T-helper 2 cell (primary cell): Measurements from ENCODE around the gene FIZ1.
A peak's percentile ranks its signal among the peaks of the same experiment; 100 is the strongest.

Experiments used
- DNase-seq, 5 experiments: peaks; one replicate each; pipeline versions ENCODE4 v3.0.0 to v3.0.0-alpha.2; 2012 to 2022

The FIZ1 gene

DNA sequence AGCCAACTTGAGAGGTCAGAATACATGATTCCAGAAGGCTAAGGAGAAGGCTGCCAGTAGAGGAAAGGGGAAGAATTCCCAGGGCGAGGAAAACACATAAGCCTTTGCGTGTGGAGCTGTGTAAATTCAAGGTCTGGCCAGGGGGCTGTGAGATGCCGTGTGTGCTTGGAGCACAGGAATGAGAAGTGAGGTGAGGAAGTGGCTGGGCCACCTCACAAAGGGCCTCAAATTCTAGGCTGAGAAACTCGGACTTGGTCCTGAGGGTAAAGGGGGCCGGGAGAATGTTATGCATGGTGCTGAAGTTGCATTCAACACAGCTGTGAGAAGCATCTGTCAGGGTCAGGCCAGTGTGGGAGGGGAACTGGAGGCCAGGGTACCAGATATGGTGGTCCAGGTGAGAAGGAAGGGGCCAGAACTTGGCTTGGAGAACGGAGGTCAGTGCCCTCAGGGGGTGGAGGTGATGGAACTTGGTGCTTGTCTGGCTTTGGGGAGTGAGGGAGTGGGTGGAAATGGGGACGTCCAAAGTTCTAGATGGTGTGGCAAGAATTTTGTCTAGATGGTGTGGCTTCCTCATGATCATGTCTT, 36.6 kb upstream of the FIZ1 start:
- DNase-seq, result no peak

DNA sequence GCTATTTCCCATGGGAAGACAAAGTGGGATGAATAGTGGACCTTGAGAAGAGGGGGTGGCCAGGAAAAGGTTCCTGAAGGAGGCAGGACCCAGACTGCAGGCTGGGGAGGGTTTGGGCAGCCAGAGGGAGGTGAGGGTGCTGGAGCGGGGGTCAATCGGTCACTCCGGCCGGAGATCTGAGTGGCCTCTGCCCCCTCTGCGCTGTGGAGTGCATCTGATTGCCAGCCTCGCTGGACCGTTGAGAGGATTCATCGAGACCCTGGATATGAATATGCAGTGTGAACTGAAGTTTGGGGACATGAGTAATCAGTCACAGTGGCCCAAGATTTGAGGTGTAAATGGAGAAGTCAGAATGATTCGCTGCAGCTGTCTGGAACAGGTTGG, 36.0 kb upstream of the FIZ1 start:
- DNase-seq, result no peak

DNA sequence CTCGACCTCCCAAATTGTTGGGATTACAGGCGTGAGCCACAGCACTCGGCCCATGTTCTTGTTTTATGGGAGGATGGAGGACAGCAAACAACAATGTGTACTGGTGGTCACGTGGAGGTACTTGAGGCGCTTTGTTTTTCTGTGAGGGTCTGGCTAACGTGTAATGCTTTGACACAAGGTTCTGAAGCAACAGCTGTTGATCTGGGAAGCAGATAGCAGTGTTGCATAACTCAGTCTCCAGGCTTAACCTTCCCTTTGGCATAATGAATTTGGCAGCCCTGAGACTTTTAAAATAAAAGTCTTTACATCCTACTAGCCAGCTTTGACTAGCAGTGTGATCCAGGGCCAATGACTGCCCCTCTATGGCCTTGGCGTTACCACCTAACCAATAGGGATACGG, 34.5 kb upstream of the FIZ1 start:
- no peak for DNase-seq

DNA sequence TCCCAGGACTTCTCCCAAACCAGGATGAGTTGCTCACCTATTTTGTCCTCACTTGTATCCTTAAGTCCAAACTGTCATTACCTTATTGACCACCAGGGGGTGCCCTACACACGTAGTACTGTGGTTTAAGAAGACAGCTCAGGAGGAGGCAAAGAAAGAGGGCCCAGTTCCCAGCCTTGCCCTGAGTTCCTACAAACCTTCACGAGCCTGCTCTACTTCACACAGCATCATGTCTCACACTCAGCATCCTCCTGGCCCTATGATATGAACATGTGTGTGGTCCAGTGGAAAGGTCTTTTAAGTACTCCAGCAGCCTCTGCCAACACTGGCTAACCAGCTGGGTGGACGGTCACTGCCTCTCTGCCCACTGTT, 33.1 kb upstream of the FIZ1 start:
- peak in 4 of 5 experiments; percentile 78 to 91 (median 78) for DNase-seq

DNA sequence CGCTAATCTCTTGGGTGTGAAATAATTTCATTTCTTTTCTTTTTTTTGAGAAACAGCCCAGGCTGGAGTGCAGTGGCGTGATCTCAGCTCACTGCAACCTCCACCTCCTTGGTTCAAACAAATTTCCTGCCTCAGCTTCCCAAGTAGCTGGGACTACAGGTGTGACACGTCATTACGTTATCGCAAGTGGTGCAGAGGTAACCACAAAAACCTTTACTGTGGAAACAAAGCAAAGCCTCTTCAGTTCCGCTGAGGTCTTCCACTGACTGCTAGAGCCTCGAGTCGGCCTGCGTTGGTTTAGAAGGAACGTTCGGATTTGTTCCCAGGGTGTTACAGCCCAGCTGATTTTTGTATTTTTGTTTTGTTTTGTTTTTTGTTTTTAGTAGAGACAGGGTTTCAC, 27.0 kb upstream of the FIZ1 start:
- DNase-seq, result peak in 3 of 5 experiments; percentile 59 to 94 (median 83)

DNA sequence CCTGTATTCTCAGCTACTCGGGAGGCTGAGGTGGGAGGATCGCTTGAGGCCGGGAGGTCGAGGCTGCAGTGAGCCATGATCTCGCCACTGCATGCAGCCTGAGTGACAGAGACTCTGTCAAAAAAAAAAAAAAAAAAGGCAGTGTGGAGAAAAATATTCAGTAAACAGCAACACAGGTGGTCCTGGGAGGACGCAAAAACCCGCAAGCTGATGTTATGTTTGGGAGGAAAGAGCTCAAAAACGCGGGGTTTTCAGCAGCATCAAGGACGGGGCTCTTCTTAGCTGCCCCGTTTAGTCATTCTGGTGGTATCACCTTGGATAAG, 25.6 kb upstream of the FIZ1 start:
- no peak for DNase-seq

DNA sequence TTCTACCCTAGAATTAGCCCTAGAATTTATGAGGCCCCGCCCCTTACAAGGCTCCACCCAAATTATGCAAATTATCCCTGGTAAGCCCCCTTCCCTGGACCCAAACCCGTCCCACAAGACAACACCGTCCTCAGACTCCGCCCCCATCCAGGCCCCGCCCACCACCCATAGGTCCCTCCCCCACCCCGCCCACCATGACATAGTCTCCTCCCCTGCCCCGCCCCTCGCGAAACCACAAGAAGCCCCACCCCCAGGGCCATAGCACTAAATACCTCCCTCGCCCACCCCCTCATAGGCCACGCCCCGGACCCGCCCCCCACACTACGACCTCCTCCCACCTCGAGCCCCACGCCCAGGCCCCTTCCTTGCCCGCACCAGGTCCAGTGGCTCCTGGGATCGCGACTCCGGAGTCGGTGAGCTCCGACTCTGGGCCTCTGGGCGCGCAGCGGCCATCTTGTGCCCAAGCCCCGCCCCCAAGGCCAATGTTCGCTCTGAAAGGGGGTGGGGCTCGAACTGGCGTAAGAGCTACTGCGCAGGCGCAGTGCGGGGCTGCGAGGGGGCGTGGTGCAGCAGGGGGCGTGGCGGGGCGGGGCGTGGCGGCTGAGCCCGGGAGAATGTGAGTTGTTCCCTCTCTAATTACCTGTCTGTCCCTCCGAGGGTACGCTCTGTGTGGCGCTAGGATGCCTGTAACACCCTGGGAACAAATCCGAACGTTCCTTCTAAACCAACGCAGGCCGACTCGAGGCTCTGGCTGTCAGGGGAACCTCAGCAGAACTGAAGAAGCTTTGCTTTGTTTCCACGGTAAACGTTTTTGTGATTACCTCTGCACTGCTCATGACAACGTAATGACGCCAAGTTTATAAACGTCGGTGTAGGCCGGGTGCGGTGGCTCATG, 25.0 kb upstream of the FIZ1 start, which contains the start of gene ZNF784:
ZNF784 (minus strand) TSS at position 458 of the 895 bp plus-strand sequence; CDS start at position 453, 5 bp downstream.
- peak; percentile 88 to 92 (median 90) for DNase-seq

DNA sequence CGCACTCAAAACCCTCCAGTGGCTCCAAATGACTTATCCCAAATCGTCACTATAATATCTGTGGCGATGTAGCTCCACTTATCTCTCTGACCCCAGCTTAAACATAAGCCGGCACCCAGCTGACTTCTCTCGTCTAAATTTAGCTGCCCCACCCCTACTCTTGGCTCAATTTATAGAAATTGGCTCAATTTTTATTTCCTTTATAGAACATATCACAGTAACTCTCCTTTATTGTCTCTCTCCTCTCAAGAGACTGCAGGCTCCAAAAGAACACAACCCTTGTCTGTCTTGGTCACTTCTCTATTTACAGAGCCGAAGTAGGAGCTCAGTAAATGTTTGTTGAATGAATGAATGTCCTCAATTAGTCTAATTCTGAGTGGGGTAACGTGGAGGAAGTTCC, 24.2 kb upstream of the FIZ1 start:
- DNase-seq, result no peak

DNA sequence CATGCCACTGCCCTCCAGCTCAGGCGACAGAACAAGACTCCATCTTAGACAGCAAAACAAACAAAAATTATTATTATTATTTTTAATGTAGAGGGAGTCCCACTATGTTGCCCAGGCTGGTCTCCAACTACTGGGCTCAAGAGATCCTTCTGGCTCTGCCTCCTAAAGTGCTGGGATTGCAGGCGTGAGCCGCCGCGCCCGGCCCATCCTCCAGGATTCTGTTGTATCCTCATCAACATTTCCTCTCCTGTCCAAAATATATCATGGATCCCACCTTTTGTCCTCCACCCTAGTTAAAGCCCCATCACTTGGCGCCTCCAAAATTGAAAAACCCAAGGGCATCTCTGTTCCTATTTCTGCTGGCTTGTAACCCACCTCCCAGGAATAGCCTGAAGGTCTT, 23.8 kb upstream of the FIZ1 start:
- no peak for DNase-seq

DNA sequence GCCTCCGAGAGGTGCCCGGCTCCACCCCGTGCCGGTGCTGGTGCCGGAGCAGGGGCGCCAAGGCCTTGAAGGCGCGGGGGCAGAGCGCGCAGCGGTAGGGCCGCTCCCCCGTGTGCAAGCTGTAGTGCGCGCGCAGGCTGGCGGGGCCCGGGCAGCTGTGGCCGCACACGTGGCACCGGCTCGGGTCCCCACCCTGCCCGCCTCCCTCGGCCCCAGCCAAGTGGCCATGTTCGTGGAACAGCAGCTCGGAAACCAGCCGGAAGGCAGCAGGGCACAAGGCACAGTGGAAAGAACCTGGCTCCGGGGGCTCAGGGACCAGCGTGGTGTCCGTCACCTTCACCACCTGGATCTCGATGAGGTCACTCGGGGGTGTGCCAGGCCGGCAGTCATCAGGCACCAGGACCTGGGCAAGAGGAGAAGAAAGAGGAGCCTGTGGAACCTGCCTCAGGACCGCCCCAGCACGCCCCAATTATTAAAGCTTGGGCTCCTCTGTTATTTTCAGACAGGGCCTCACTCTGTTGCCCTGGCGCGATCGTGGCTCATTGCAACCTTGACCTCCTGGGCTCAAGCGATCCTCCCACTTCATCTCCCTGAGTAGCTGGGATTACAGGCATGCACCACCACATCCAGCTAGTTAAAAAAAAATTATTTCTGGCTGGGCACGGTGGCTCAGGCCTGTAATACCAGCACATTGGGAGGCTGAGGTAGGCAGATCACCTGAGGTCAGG, 23.1 kb upstream of the FIZ1 start:
- DNase-seq, result no peak

DNA sequence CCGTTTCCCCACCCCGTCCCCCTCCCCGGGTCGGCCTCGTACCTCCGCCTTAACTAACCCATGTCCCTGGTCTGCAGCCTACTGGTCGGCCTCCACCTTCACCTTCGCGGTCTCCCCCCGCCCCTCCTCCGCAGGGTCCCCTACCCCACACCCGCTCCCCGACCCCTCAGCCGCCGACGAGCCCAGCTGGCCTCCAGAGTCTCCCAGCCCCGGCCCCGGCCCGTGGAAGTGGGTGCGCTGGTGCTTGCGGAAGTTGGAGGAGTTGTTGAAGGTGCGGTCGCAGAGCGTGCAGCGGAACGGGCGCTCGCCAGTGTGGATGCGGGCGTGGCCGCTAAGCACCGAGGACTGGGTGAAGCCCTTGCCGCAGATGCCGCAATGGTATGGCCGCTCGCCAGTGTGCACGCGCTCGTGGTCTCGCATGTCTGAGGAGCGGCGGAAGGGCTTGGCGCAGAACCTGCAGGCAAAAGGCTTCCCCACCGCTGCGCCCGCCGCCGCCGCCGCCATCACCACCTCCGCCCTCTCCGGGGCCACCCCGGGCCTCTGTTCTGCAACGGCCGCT, 22.4 kb upstream of the FIZ1 start:
- DNase-seq, result no peak

DNA sequence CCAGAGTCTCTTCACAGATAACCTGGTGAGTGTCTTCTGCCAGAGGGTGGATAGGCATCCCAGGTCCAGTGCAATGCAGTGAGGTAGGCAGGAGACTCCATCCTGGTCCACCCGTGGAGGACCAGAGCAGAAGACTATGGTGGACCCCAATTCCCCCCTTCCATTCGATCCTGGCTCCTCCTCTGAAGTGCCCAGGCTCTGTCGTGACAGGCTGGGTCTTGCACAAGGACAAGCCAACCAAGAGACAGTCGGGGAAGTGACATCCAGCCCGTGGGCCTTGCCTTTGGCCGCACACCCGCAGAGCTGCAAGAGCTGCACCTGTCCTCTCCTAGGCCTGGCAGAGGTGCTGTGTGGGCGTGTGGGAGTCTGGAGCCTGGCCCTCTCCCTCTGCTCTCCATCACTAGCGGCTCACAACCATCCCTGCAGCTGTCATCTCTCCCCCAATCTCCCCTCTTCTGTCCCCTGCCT, 21.9 kb upstream of the FIZ1 start:
- no peak for DNase-seq

DNA sequence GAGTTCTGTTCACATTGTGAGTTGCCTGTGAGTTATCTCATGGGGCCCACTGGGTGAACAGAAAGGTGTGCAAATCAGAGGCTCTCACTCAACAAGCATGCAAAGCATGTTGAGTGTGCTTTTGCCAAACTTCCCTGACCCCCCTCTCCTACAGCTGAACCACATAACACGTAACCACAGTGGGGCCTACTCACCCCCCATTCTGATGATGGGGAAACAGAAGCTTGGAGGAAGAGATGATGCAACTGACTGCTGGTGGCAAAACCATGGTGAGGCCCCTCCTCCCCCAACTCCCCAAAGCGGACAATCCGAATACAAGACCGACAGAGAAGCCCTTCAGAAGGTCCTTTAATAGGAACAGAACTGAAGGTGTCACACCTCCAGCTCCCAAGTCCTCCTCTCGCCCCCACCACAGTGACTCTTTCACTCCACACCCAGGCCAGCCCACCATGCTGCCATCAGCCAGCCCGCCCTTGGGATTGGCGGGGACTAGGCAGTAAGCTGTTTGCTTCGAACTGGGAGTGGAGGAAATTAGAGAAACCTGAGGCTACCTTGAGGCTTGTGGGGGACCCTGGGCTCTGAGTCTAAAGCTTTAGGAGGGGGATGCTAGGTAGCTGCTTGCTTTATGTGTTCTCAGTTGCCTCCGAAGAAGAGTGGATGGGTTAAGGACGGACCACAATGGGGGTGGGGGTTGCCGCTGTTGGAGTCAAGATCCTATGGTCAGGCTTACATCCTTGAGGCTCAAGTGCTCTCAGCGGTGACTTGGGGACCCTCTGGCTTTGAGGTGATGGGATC, 21.3 kb upstream of the FIZ1 start:
- DNase-seq, result peak in 1 of 5 experiments; percentile 35

DNA sequence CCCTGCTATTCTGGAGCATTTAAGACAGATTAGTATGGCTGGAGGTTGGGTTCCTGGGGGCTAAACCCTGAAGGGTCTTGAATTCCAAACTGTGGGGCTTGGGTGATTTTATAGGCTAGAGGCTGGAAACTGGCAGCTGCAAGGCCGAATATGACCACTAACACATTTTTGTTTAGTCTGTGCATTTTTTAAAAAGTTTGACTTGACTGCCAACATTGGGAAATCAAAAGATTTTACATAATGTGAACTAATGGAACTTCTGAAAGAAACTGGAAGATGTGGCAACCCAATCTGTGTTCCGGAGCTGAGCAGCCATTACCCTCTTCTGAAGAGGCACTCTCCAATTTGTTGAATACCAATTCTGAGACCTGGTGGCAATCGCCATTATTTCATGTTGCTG, 20.0 kb upstream of the FIZ1 start:
- no peak for DNase-seq

DNA sequence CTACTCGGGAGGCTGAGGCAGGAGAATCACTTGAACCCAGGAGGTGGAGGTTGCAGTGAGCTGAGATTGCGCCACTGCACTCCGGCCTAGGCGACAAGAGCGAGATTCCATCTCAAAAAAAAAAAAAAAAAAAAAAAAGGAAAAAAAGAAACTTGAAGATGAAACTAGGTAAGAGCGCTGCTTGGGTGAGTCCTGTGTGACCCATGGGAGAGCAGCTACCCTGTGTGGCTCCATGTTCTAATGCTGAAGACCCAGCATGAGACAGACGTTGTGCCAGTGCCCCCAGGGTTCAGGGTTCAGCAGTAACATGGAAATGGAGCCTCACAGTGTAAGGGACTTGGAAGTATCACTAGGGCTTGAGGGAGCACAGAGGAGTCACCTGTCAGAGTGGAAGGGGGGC, 19.1 kb upstream of the FIZ1 start:
- DNase-seq, result no peak

DNA sequence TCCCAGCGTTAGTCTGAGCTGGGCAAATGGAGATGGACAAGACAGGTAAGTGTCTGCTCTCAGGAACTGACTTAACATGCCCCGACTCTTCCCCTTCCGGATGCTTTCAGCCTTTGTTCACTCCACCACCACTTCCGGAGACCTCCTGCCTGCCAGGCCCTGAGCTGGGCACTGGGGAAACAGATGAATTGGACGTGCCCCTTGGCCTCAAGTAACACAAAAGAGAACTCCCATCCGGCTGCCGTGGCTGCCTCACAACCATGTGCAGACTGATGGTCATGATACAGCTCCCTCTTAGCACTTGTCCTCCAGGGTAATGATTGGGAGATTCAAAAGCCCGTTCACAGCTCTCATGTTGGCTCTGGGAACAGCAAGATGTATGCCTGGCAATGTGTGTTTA, 18.1 kb upstream of the FIZ1 start:
- no peak for DNase-seq

DNA sequence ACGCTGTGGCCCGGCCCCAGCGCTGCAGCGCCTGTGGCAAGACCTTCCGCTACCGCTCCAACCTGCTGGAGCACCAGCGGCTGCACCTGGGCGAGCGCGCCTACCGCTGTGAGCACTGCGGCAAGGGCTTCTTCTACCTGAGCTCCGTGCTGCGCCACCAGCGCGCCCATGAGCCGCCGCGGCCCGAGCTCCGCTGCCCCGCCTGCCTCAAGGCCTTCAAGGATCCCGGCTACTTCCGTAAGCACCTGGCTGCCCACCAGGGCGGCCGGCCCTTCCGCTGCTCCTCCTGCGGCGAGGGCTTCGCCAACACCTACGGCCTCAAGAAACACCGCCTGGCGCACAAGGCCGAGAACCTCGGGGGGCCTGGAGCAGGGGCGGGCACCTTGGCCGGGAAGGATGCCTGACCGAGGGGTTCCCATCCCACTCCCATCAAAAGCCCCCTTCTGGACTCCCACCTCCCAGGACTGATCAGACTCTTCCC, 17.1 kb upstream of the FIZ1 start:
- DNase-seq, result no peak

DNA sequence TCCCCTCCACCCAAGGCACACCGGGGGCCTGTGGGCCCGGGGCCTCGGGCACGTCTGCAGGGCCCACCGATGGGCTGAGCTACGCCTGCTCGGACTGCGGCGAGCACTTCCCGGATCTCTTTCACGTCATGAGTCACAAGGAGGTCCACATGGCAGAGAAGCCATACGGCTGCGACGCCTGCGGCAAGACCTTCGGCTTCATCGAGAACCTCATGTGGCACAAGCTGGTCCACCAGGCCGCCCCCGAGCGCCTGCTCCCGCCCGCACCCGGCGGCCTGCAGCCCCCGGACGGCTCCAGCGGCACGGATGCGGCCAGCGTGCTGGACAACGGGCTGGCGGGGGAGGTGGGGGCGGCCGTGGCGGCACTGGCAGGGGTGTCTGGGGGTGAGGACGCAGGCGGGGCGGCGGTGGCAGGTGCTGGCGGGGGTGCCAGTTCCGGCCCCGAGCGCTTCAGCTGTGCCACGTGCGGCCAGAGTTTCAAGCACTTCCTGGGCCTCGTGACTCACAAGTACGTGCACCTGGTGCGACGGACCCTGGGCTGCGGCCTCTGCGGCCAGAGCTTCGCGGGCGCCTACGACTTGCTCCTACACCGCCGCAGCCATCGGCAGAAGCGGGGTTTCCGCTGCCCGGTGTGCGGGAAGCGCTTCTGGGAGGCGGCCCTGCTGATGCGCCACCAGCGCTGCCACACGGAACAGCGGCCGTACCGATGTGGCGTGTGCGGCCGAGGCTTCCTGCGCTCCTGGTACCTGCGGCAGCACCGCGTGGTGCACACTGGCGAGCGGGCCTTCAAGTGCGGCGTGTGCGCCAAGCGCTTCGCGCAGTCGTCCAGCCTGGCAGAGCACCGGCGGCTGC, 16.5 kb upstream of the FIZ1 start:
- no peak for DNase-seq

DNA sequence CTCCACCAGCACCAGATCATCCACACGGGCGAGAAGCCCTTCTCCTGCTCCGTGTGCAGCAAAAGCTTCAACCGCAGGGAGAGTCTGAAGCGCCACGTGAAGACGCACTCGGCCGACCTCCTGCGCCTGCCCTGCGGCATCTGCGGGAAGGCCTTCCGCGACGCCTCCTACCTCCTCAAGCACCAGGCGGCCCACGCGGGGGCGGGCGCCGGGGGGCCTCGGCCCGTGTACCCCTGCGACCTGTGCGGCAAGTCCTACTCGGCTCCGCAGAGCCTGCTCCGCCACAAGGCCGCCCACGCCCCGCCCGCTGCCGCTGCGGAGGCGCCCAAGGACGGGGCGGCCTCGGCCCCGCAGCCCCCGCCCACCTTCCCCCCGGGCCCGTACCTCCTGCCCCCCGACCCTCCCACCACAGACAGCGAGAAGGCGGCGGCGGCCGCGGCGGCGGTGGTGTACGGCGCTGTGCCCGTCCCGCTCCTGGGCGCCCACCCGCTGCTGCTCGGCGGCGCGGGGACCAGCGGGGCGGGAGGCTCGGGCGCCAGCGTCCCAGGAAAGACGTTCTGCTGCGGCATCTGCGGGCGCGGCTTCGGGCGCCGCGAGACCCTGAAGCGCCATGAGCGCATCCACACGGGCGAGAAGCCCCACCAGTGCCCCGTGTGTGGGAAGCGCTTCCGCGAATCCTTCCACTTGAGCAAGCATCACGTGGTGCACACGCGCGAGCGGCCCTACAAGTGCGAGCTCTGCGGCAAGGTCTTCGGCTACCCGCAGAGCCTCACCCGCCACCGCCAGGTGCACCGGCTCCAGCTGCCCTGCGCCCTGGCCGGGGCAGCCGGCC, 15.6 kb upstream of the FIZ1 start:
- DNase-seq, result no peak

DNA sequence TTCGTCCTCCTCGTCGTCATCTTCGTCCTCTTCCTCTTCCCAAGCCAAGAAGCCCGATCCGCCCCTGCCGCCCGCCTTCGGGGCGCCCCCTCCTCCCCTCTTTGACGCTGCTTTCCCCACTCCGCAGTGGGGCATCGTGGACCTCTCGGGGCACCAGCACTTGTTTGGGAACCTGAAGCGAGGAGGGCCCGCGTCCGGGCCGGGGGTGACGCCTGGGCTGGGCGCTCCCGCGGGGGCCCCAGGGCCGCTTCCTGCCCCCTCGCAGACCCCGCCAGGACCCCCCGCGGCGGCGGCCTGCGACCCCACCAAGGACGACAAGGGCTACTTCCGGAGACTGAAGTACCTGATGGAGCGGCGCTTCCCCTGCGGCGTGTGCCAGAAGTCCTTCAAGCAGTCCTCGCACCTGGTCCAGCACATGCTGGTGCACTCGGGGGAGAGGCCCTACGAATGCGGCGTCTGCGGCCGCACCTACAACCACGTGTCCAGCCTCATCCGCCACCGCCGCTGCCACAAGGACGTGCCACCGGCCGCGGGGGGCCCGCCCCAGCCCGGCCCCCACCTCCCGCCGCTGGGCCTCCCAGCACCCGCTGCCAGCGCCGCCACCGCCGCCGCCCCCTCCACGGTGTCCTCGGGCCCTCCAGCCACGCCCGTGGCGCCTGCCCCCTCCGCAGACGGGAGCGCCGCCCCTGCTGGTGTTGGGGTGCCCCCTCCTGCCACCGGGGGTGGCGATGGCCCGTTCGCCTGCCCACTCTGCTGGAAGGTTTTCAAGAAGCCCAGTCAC, 14.8 kb upstream of the FIZ1 start:
- DNase-seq, result no peak
